ENCODE data around the gene NT5DC1.

NT5DC1 gene

GRCh38 chr6:116100419-116101301, at the start of gene NT5DC1:
Gene NT5DC1, plus strand, starts transcription at chr6:116100853. Its CDS starts 78 bp downstream, at chr6:116100931.
- peak; percentile 84 for DNase-seq

- DNase-seq, result no peak
These were observed 49.4 kb upstream of the NT5DC1 start for GRCh38 chr6:116051244-116051643.

DNA sequence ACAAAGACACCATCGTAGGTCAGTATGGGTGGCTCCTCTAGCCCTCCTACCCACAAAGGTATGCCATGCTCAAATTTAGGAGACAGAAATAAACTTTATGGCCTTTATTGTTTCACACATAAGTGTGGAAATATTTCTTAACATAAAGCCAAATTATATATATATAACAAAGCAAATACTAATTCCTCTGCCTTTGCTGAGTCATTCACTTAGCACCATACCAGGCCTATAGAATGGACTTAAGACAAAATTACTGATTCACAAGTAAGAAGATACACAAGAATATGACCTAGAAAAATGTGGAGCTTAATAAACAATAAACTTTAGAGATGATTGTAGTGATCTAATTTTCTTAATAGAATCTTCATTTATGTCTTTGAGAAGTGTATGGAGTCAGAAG, 45.1 kb upstream of the NT5DC1 start:
- DNase-seq, result no peak

DNA sequence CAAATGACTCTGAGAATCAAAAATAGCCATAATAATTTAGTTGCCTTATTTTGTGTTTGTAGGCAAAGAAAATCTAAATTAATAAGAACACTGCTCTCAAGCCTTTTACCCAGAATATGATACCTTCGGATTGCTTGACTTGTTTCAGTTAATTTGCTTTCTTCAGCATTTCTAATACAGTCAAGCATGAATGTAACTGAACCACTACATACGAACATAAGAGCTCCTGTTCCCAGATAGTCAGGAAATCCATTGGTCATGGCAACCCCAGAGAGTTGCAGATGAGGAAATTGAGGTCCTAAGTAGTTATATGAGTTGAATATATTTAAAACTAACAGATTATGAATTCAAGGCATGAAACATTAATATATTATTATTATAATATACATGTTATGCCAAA, 42.9 kb upstream of the NT5DC1 start:
- DNase-seq, result no peak

GRCh38 chr6:116059713-116060571, 40.7 kb upstream of the NT5DC1 start:
- DNase-seq, result no peak

GRCh38 chr6:116060572-116061283, 39.9 kb upstream of the NT5DC1 start, which contains the start of gene FRK:
Gene FRK, minus strand, starts transcription at chr6:116060891. Its CDS starts 580 bp downstream, at chr6:116060311.
- DNase-seq, result no peak

GRCh38 chr6:116062496-116062895, 38.2 kb upstream of the NT5DC1 start:
- DNase-seq, result no peak

DNA sequence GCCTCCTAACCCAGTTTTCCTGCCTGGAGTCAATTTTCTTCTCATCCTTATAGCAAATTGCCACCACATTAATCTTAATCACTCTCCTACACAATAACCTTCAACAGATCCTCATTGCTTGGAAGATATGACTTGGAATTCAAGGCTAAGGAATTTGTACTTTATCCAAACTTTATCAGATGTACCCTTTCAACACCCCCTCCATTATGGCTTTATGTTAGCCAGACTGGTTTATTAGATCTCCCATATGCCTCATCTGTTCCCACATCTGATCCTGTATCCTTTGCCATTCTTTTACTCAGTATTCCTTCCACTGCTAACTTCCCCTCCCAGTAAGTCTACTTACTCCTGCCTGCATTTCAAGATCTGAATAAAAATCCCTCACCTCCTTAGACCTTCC, 36.0 kb upstream of the NT5DC1 start:
- DNase-seq, result no peak

- DNase-seq, result no peak
These were observed 33.9 kb upstream of the NT5DC1 start for GRCh38 chr6:116066789-116067188.

DNA sequence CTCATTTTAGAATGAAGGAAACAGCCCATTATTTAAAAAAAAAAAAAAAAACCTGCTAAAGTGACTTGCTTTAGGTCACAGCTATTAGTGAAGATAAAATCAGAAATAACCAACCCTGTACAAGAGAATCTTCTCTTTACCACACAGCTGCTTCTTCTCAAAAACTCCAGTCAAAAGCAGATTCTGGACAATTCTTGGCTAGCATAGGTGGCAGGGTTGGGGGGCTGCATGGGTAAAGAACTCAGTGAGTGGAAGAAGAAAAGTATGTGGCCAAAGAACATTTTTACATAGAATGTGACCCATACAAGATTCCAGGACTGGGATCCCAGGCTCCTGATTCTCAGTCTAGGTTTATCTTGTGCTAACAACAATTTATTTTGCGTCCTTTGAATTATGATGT, 30.6 kb upstream of the NT5DC1 start:
- no peak for DNase-seq

- no peak for DNase-seq
These were observed 29.9 kb upstream of the NT5DC1 start for GRCh38 chr6:116070616-116071389.

DNA sequence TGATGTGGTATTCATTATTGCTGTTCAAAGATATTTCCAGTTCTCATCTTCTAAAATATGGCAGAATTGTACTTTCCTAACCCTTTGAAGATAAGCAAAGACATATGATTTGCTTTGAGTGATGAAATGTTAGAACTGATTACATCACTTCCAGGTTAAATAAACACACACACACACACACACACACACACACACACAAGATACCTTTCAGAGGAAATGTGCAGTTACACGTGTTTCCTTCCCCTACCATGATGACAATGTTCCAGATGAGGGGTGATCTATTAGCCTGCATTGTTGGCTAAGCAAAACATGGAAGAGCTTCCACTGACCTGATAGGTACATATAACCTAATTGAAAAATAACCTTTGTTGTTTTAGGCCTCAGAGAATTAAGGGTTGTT, 28.3 kb upstream of the NT5DC1 start:
- DNase-seq, result no peak

DNA sequence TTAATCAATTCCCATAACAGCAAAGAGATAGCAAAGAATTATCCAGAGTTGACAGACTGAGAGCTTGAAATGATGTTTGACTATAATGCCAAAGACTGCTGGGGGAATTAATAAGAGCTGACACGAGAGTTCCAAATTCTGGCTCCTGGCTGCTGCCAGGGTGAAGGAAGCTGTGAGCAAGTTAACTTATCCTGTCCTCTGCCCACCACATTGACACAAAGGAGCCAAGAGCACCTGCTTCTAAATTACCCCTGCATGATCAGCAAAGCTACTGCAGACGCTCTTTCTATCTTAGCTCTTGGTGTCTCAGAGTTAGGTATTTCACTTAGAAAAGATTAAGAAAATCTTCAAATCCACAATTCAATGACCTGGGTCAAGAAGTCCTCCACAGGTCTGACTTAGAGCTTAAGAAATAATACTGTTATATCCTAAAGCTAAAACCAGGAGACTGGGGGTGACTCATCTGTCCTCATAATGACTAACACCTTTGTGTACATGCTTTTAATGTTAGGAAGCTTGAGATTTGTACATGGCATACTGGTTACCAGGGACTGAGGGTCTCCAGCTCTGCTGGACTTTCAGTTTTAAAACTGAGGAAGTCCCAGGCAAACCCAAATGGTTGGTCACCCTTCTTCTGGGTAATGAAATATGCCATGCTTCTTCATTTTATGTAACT, 26.8 kb upstream of the NT5DC1 start:
- DNase-seq, result no peak

- DNase-seq, result no peak
These were observed 25.8 kb upstream of the NT5DC1 start for GRCh38 chr6:116074732-116075390.

GRCh38 chr6:116078522-116078921, 22.1 kb upstream of the NT5DC1 start:
- no peak for DNase-seq

DNA sequence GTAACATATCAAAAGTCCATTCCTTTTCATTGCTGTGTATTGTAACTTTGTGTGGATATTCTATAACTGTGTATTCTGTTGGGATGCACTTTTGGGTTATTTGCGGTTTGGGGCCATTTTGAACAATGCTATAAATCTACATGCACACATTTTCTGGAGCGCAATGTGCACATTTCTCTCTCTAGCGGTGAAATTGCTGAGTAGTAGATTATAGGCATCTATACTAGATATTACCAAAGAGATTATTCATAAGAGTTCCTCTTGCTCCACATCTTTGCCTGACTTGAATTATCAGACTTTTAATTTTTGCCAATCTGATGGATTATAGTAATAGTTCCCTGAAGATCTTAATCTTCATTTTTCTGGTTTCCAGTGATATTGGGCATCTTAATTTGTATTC, 21.7 kb upstream of the NT5DC1 start:
- no peak for DNase-seq

DNA sequence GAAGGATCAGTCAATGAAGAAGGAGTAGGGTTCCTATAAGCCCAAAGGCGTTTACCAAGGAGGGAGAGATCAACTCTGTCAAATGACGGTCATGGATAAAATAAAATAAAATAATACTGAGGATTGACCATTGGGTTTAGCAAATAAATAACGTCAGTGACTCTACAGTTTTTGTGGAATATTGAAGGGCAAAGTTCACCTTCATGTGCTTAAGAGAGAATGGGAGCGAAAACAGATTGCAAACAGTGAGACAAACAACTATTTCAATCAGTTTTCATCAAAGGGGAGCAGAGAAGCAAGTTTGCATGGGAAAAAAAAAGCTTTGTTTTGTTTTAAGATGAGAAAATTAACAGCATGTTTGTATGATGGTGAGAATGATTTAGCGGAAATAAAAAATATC, 17.6 kb upstream of the NT5DC1 start:
- DNase-seq, result no peak

DNA sequence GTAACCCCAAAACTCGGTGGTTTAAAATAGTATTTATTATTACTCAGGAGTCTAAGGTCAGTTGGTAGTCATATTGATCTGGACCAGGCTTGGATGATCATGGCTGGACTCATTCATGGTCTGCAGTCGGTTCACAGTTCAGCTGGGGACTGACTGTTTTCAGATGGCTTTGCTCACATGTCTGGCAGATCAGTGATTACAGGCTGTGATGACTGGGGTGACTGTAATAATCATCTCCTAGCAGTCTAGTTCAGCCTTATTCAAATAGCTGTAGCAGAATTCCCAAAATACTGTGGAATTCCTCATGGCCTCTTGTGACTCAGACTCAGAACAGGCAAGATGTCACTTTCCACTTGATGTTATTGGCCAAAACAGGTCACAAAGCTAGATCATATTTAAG, 16.4 kb upstream of the NT5DC1 start:
- no peak for DNase-seq

- no peak for DNase-seq
These were observed 13.1 kb upstream of the NT5DC1 start for GRCh38 chr6:116087437-116088027.

GRCh38 chr6:116088946-116089345, 11.7 kb upstream of the NT5DC1 start:
- no peak for DNase-seq

DNA sequence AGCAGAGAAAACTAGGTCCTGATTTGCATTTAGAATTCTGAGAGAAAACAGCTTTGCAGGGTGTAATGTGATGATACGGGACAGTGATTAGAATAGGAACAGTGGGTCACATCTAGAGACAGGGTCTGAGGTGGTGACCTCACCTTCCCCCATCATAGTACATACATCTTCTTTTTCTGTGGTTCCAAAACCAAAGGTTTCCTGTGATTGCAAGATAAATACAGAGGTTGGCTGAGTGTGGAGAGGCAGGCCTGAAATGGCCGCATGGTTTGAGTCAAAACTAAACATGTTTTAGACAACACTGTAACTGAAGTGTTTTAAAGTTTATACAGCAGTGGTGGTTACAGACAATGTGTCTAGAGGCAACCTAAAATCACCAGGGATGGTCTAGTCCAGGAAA, 10.4 kb upstream of the NT5DC1 start:
- DNase-seq, result no peak
